CD4-positive, alpha-beta memory T cell (primary cell): Measurements from ENCODE around the gene SLC35F3. TPM values are rescaled to one million over a fixed set of nuclear protein-coding genes. Genes with fewer than 3 reads are reported as not detected.

ENCODE experiments used
- CTCF ChIA-PET: fragments of 350-600 bp; sonication (Branson Sonifier 250); formaldehyde crosslinking; loops from one replicate; lab custom pipeline; 2021; ENCODE audit warnings: inconsistent platforms; ENCODE audit not compliant: partially characterized antibody; lab: Charles Lee
- POLR2A ChIA-PET: fragments of 350-600 bp; sonication (Branson Sonifier 250); formaldehyde crosslinking; loops from one replicate; lab custom pipeline; 2021; ENCODE audit not compliant: partially characterized antibody; lab: Charles Lee
- DNase-seq, 5 donors: peaks; one replicate each; pipeline versions ENCODE4 v3.0.0 to v3.0.0-alpha.2; 2020 to 2022; ENCODE audit warnings: mixed read lengths in 1 of 5
- H3K27ac ChIP-seq: one replicate; pipeline ENCODE4 v1.7.0; 2013; ENCODE audit warnings: low read depth, low read length
- H3K27me3 ChIP-seq: 2 replicates; pipeline ENCODE4 v1.7.0; 2013; ENCODE audit warnings: mild to moderate bottlenecking, low read length, moderate library complexity; ENCODE audit not compliant: insufficient read depth
- H3K36me3 ChIP-seq: 2 replicates; pipeline ENCODE4 v1.7.0; 2013; ENCODE audit warnings: mild to moderate bottlenecking, low read length, moderate library complexity; ENCODE audit not compliant: insufficient read depth
- H3K4me1 ChIP-seq: 2 replicates; pipeline ENCODE4 v1.7.0; 2013; ENCODE audit warnings: mild to moderate bottlenecking, low read length, moderate library complexity; ENCODE audit not compliant: insufficient read depth
- H3K4me3 ChIP-seq, 2 donors: one replicate each; pipeline ENCODE4 v1.7.0; 2013; ENCODE audit warnings: low read length in 2 of 2, mild to moderate bottlenecking in 1 of 2
- H3K9me3 ChIP-seq, 2 donors: one replicate each; pipeline ENCODE4 v1.7.0; 2013; ENCODE audit warnings: low read length in 2 of 2, control low read depth in 1 of 2; ENCODE audit not compliant: control insufficient read depth in 1 of 2
- H3K27ac Mint-ChIP-seq, 7 donors: one replicate each; pipeline ENCODE4 v1.8.0; 2020 to 2021; ENCODE audit warnings: mixed read lengths in 7 of 7, mild to moderate bottlenecking in 6 of 7, inconsistent platforms in 3 of 7, moderate library complexity in 3 of 7
- H3K27me3 Mint-ChIP-seq, 2 donors: one replicate each; pipeline ENCODE4 v1.8.0; 2020 to 2021; ENCODE audit warnings: mixed read lengths in 2 of 2
- H3K36me3 Mint-ChIP-seq, 2 donors: one replicate each; pipeline ENCODE4 v1.8.0; 2020 to 2021; ENCODE audit warnings: mixed read lengths in 2 of 2, inconsistent platforms in 1 of 2, mild to moderate bottlenecking in 1 of 2
- H3K4me1 Mint-ChIP-seq, 4 donors: one replicate each; pipeline ENCODE4 v1.8.0; 2020 to 2021; ENCODE audit warnings: mixed read lengths in 4 of 4, mild to moderate bottlenecking in 1 of 4
- H3K4me3 Mint-ChIP-seq, 8 donors: one replicate each; pipeline ENCODE4 v1.8.0; 2020 to 2021; ENCODE audit warnings: mixed read lengths in 8 of 8, mild to moderate bottlenecking in 7 of 8, moderate library complexity in 6 of 8, inconsistent platforms in 3 of 8
- H3K9me3 Mint-ChIP-seq, 8 donors: one replicate each; pipeline ENCODE4 v1.8.0; 2020 to 2021; ENCODE audit warnings: mixed read lengths in 8 of 8, mild to moderate bottlenecking in 5 of 8, inconsistent platforms in 3 of 8, moderate library complexity in 1 of 8
- intact Hi-C: fragments of 100-400 bp; cut with micrococcal nuclease; formaldehyde crosslinking; loops from one replicate; pipeline ENCODE4 v1.15.1; 2023
- polyA plus RNA-seq, 2 donors: library from polyadenylated mRNA; unstranded; fragments of 300-500 nt; fragmentation: Illumina TruSeq; gene quantifications; one replicate each; pipeline ENCODE4 v1.2.3, GENCODE V29; 2021
- total RNA-seq, 2 experiments: library from RNA; stranded (reverse); gene quantifications; one replicate each; pipeline ENCODE4 v1.2.3, GENCODE V29; 2021

The SLC35F3 gene
- total and polyA plus RNA-seq, 4 experiments from 2014 or later: 0.12 to 0.84 TPM; not detected in 2

DNA sequence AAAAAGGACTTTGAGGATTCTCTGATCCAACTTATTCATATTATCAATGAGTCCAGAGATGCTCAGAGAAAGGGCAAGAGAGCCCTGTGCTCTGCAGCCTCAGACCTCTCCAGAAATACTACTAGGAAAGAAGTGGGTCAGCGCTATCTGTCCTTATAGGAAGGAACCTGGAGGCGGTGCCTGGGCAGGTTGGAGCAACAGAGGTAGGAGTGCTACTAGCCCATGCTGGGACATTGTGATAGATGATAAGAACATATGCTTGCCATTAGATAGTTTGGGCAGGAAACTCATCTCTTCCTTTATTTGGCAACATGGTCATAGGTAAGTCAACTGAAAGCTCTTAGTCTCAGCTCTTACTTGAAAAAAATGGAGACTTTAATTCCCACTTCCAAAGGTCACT lies 335.0 kb downstream of the SLC35F3 start:
- H3K36me3 Mint-ChIP-seq: no peaks in the 10 kb centered on the region
- H3K9me3 Mint-ChIP-seq: peaks cover 0 to 2% (median 0%) of the 10 kb centered on the region in 8 donors
- no peaks in the 10 kb centered on the region for H3K4me1 Mint-ChIP-seq
- Histone ChIP-seq H3K9me3 (no peaks in the 10 kb centered on the region), H3K27me3 (no peaks in the 10 kb centered on the region), H3K36me3 (no peaks in the 10 kb centered on the region), H3K4me3 (no peak overlapping the region), H3K4me1 (no peaks in the 10 kb centered on the region), H3K27ac (no peak overlapping the region)
- no peak for DNase-seq
- ChIA-PET CTCF (no interaction called here), POLR2A (no interaction called here)
- intact Hi-C loops: no loop called here
- peaks cover 4 to 11% of the 10 kb centered on the region in 2 donors for H3K27me3 Mint-ChIP-seq
- no peak overlapping the region for H3K4me3 Mint-ChIP-seq
- H3K27ac Mint-ChIP-seq: no peak overlapping the region

DNA sequence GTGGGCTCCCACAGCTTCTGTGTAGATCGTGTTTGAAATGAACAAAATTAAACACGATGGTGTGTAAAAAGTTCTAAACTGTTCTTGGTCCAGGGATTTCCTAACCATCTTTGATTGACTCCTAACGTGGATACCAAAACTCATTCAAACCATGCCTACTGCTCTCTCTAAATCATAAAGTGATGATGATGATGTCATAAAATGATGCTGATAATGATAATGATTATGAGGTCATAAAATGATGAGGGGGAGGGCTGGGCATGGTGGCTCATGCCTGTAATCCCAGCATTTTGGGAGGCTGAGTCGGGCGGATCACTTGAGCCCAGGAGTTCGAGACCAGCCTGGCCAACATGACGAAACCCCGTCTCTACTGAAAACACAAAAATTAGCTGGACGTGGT lies 335.5 kb downstream of the SLC35F3 start:
- Mint-ChIP-seq H3K27me3 (peaks cover 4 to 9% of the 10 kb centered on the region in 2 donors), H3K36me3 (no peaks in the 10 kb centered on the region), H3K9me3 (peaks cover 0 to 2% (median 0%) of the 10 kb centered on the region in 8 donors), H3K27ac (no peak overlapping the region), H3K4me3 (no peak overlapping the region), H3K4me1 (no peaks in the 10 kb centered on the region)
- Histone ChIP-seq H3K4me3 (no peak overlapping the region), H3K27ac (no peak overlapping the region), H3K9me3 (no peaks in the 10 kb centered on the region), H3K27me3 (no peaks in the 10 kb centered on the region), H3K4me1 (no peaks in the 10 kb centered on the region), H3K36me3 (no peaks in the 10 kb centered on the region)
- intact Hi-C loops: no loop called here
- ChIA-PET POLR2A (no interaction called here), CTCF (no interaction called here)
- DNase-seq: no peak

DNA sequence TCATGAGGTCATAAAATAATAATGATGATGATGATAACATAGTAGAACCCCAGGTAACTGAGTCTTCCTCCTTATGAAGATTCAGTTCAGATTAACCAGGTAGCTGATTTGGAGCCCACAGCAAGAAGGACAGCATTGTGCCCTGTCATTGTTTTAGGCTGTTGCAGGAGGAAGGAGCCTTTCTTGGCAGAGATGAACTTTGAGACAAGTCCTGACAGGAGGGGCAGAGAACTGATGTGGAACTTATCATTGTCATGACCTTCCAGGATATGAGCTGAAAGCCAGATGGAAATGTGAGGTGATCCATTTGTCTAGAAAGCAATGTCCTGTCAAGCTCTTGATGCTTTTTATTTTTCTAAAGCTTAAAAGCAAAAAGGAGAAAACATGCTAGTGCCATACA lies 336.2 kb downstream of the SLC35F3 start:
- intact Hi-C loops: no loop called here
- Histone ChIP-seq H3K36me3 (no peaks in the 10 kb centered on the region), H3K4me1 (no peaks in the 10 kb centered on the region), H3K27ac (no peak overlapping the region), H3K4me3 (no peak overlapping the region), H3K27me3 (no peaks in the 10 kb centered on the region), H3K9me3 (no peaks in the 10 kb centered on the region)
- H3K4me3 Mint-ChIP-seq: no peak overlapping the region
- H3K36me3 Mint-ChIP-seq: no peaks in the 10 kb centered on the region
- peaks cover 0 to 2% (median 0%) of the 10 kb centered on the region in 8 donors for H3K9me3 Mint-ChIP-seq
- ChIA-PET POLR2A (no interaction called here), CTCF (interaction anchor here (0.7 kb wide), 1 partner anchor 9 kb away, joined by 3 read pairs; no protein-coding TSS in a partner anchor)
- peaks cover 0 to 2% (median 0%) of the 10 kb centered on the region in 4 donors for H3K4me1 Mint-ChIP-seq
- H3K27ac Mint-ChIP-seq: no peak overlapping the region
- peaks cover 4 to 6% of the 10 kb centered on the region in 2 donors for H3K27me3 Mint-ChIP-seq
- no peak for DNase-seq

DNA sequence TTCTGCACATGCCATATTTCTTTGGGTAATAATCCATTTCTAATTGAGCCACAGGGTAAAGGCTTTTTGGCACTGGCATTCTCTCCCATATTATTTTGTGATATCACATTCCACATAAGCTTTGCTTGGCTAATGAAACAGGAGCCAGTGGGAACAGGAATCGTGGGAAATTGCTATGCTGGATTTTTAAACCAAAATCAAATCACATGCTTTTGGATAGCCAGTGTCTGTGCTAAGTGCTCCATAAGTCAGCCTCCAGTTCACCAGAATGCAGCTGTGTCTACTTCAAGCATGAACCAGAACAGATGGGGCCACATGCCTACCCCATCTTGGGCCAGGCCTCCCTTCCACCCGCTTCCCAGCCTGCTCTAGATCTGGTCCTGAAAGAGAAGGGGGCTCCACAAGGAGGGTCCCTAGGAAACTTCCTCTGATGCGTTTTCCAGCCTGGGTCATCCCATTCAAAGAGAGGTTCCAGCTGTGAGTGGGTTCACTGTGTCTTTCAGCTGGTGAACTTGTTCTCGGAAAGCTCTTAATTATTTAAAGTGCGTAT lies 337.5 kb downstream of the SLC35F3 start:
- Mint-ChIP-seq H3K4me1 (peaks cover 0 to 7% (median under 1%) of the 10 kb centered on the region in 4 donors), H3K27ac (no peak overlapping the region), H3K4me3 (no peak overlapping the region), H3K36me3 (no peaks in the 10 kb centered on the region), H3K27me3 (peaks cover 4 to 9% of the 10 kb centered on the region in 2 donors), H3K9me3 (peaks cover 0 to 4% (median 2%) of the 10 kb centered on the region in 8 donors)
- Histone ChIP-seq H3K36me3 (no peaks in the 10 kb centered on the region), H3K4me1 (no peaks in the 10 kb centered on the region), H3K9me3 (no peaks in the 10 kb centered on the region), H3K4me3 (no peak overlapping the region), H3K27ac (no peak overlapping the region), H3K27me3 (no peaks in the 10 kb centered on the region)
- ChIA-PET CTCF (no interaction called here), POLR2A (no interaction called here)
- no peak for DNase-seq
- intact Hi-C loops: no loop called here

DNA sequence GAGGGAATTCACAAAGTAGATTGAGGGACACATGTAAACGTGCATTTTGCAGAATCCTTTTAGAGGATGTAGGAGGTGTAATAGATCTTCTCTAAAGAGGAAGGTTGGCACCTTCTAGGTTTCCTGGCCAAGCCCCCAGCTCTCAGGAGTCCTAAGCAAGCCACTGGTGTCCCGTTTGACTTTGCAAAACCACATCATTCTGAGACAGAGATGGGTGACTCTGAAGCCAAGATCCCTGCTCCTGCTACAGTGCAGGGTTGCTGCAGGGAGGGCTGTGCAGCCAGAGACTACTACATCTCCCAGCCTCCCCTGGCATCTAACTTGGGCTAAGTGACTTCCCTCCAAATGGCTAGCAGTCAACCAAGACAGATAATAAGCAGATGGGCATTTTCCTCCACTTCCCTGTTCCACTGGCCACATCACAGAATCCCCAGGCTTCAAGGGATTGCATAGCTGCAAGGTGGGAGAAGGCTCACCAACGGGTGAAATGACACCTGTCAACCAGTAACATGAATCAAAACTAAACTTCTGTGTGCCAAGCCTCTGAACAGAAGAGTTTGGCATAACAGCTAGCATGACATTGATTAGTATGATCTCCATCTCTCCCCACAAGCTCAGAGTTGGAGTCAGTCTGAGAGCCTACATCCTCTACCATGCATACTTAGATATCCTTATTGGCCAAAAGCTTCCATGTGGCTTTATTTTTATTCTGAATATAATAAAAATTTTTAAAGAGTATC lies 339.2 kb downstream of the SLC35F3 start:
- intact Hi-C loops: no loop called here
- no peaks in the 10 kb centered on the region for H3K27me3 ChIP-seq
- Mint-ChIP-seq H3K4me3 (no peak overlapping the region), H3K4me1 (peaks cover 0 to 10% (median under 1%) of the 10 kb centered on the region in 4 donors), H3K36me3 (peaks cover 0 to 3% of the 10 kb centered on the region in 2 donors), H3K27ac (no peak overlapping the region), H3K27me3 (peaks cover 4 to 17% of the 10 kb centered on the region in 2 donors), H3K9me3 (peaks cover 0 to 13% (median 11%) of the 10 kb centered on the region in 8 donors)
- H3K4me1 ChIP-seq: no peaks in the 10 kb centered on the region
- ChIA-PET POLR2A (no interaction called here), CTCF (interaction anchor here (0.6 kb wide), 1 partner anchor 1716 kb away, joined by 3 read pairs; no protein-coding TSS in a partner anchor)
- no peaks in the 10 kb centered on the region for H3K9me3 ChIP-seq
- DNase-seq: no peak
- no peak overlapping the region for H3K27ac ChIP-seq
- no peak overlapping the region for H3K4me3 ChIP-seq
- H3K36me3 ChIP-seq: no peaks in the 10 kb centered on the region

DNA sequence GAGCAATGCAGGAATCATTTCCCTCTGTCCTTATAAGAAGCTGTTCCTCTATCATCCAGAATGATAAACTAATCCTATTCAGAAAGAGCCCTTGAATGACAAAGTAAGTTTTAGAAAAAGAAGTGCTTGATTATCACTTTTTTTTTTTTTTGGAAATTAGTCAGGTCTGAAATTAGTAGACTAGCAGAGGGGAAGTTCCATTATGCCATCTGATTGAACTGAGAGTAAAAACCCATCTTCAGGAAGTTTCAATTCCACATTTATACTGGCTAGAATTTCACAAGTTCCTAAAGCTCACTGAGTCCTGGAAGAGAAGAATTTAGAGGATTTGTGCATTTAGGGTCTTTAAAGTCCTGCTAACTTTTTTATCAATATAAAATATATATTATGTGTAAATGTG lies 340.0 kb downstream of the SLC35F3 start:
- intact Hi-C loops: no loop called here

DNA sequence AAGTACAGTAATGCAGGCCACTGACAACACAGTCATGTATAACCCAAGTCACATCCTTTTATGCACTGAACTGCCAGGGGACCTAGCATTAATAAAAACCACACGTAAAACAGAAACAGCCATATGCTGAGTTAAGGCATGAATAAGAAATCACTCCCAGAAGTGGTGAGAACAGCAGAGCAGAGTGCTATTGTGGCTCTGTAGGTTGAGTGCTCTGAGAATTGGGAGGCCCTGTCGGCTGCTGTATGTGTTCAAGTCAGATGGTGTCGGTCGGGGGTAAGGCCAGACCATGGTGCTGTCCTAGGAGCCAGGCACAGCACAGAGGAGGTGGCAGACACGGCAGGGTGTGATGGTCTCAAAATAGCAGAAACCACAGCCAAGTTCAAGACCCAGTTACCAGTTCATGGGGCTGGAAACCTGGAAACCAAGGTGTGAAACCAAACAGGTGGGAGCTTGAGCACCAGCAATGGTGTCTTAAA lies 342.2 kb downstream of the SLC35F3 start:
- POLR2A ChIA-PET: no interaction called here
- Histone ChIP-seq H3K27me3 (no peaks in the 10 kb centered on the region), H3K9me3 (no peaks in the 10 kb centered on the region), H3K27ac (no peak overlapping the region), H3K4me1 (no peaks in the 10 kb centered on the region), H3K36me3 (no peaks in the 10 kb centered on the region), H3K4me3 (no peak overlapping the region)
- Mint-ChIP-seq H3K4me3 (no peak overlapping the region), H3K36me3 (peaks cover 0 to 3% of the 10 kb centered on the region in 2 donors), H3K27me3 (peaks cover 0 to 14% of the 10 kb centered on the region in 2 donors), H3K4me1 (peaks cover 0 to 10% (median under 1%) of the 10 kb centered on the region in 4 donors), H3K9me3 (peaks cover 0 to 13% (median 11%) of the 10 kb centered on the region in 8 donors), H3K27ac (no peak overlapping the region)
- CTCF ChIA-PET: no interaction called here
- intact Hi-C loops: no loop called here
- DNase-seq: no peak

More for the DNA sequence above, 340.0 kb downstream of the SLC35F3 start:
- H3K27ac Mint-ChIP-seq: no peak overlapping the region
- H3K27me3 Mint-ChIP-seq: peaks cover 1 to 12% of the 10 kb centered on the region in 2 donors
- no peaks in the 10 kb centered on the region for H3K36me3 ChIP-seq
- CTCF ChIA-PET: no interaction called here
- DNase-seq: no peak
- H3K4me3 Mint-ChIP-seq: no peak overlapping the region
- H3K9me3 Mint-ChIP-seq: peaks cover 0 to 13% (median 11%) of the 10 kb centered on the region in 8 donors
- no peak overlapping the region for H3K27ac ChIP-seq
- no peaks in the 10 kb centered on the region for H3K9me3 ChIP-seq
- H3K36me3 Mint-ChIP-seq: peaks cover 0 to 3% of the 10 kb centered on the region in 2 donors
- peaks cover 0 to 10% (median under 1%) of the 10 kb centered on the region in 4 donors for H3K4me1 Mint-ChIP-seq
- H3K27me3 ChIP-seq: no peaks in the 10 kb centered on the region
- no peak overlapping the region for H3K4me3 ChIP-seq
- H3K4me1 ChIP-seq: no peaks in the 10 kb centered on the region
- POLR2A ChIA-PET: no interaction called here
